ENCODE results near the gene GAS2.

DNA sequence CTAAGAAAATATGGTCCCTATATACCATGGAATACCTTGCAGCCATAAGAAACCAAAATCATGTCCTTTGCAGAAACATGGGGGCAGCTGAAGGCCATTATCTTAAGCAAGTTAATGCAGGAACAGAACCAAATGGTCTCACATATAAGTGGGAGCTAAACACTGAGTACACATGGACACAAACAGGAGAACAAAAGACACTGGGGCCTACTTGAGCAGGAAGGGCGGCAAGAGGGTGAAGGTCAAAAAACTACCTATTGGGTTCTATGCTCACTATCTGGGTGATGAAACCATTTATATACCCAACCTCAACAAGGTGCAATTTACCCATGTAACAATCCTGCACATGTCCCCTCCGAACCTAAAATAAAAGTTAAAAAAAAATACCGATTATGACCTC is 22.5 kb downstream of the GAS2 start:
- TF ChIP-seq POLR2A (IDR thresholded peaks at IDR 0.05) (no peak), CTCF (IDR thresholded peaks at IDR 0.05) (no peak)
